Renal cortical epithelial cell (primary cell): ENCODE results near the gene PRKACA. TPM values are rescaled to one million over a fixed set of nuclear protein-coding genes. Genes with fewer than 3 reads are reported as not detected.
"Not testable (repeated sequence)": the region's sequence is repeated elsewhere in the genome, so short reads cannot be mapped to it uniquely, and the experiment has no call there.

Experiments used
- DNase-seq: peaks from one replicate; pipeline ENCODE4 v3.0.0-alpha.2; 2011; ENCODE audit warnings: low read depth
- total RNA-seq: library from RNA; depleted of rRNA; stranded (reverse); fragments of >200 nt; gene quantifications from 2 replicates; pipeline ENCODE4 v1.2.3, GENCODE V29; 2014

Gene PRKACA
- total RNA-seq, 1 donor from 2014 or later = 62.4 TPM

- DNase-seq = no peak
These were observed 69.0 kb downstream of the PRKACA start for GRCh38 chr19:14048443-14049153.

DNA sequence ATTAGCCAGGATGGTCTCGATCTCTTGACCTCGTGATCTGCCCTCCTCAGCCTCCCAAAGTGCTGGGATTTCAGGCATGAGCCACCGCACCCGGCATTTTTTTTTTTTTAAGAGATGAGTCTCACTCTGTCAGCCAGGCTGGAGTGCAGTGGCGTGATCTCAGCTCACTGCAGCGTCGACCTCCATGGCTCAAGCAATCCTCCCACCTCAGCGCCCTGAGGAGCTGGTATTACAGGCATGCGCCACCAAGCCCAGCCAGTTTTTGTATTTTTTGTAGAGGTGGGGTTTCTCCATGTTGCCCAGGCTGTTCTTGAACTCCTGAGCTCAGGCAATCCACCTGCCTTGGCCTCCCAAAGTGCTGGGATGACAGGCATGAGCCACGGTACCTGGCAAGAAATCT, 69.7 kb downstream of the PRKACA start:
- not testable (repeated sequence) for DNase-seq

GRCh38 chr19:14042659-14043608, 74.6 kb downstream of the PRKACA start:
- DNase-seq = peak; percentile 77

Other genes with a start within 250 kb of the PRKACA start
- not detected in 2 replicates for gene NANOS3, start 240.6 kb downstream of the PRKACA start, total RNA-seq
- 0.25 and 0.35 TPM in 2 replicates for gene BRME1, start 211.6 kb downstream of the PRKACA start, total RNA-seq
- 4.9 and 18.1 TPM in 2 replicates for gene CC2D1A, start 211.6 kb downstream of the PRKACA start, total RNA-seq
- 0.17 and 0.89 TPM in 2 replicates for gene PODNL1, start 179.3 kb downstream of the PRKACA start, total RNA-seq
- 10.9 and 15.0 TPM in 2 replicates for gene DCAF15, start 165.3 kb downstream of the PRKACA start, total RNA-seq
- 1.6 and 11.6 TPM in 2 replicates for gene RFX1, start 111.4 kb downstream of the PRKACA start, total RNA-seq
- gene RLN3, start 89.6 kb downstream of the PRKACA start, total RNA-seq = not detected in 2 replicates
- gene IL27RA, start 86.0 kb downstream of the PRKACA start, total RNA-seq = 4.7 and 14.1 TPM in 2 replicates
- gene PALM3, start 55.7 kb downstream of the PRKACA start, total RNA-seq = 0.35 and 0.70 TPM in 2 replicates
- gene MISP3, start 45.0 kb downstream of the PRKACA start, total RNA-seq = 1.3 and 1.6 TPM in 2 replicates
- gene C19orf67, start 32.0 kb downstream of the PRKACA start, total RNA-seq = not detected in 2 replicates
- 13.2 and 35.0 TPM in 2 replicates for gene SAMD1, start 27.0 kb downstream of the PRKACA start, total RNA-seq
- gene ASF1B, start 18.8 kb upstream of the PRKACA start, total RNA-seq = 1.1 and 13.7 TPM in 2 replicates
- gene ADGRL1, start 88.4 kb upstream of the PRKACA start, total RNA-seq = 0.87 and 14.8 TPM in 2 replicates